ENCODE measurements around the gene BORA.
"Not testable (repeated sequence)": the region's sequence is repeated elsewhere in the genome, so short reads cannot be mapped to it uniquely, and the experiment has no call there.

BORA gene
- 8.9 to 20.7 (median 15.1) reads per million in 4 experiments for total RNA-seq

DNA sequence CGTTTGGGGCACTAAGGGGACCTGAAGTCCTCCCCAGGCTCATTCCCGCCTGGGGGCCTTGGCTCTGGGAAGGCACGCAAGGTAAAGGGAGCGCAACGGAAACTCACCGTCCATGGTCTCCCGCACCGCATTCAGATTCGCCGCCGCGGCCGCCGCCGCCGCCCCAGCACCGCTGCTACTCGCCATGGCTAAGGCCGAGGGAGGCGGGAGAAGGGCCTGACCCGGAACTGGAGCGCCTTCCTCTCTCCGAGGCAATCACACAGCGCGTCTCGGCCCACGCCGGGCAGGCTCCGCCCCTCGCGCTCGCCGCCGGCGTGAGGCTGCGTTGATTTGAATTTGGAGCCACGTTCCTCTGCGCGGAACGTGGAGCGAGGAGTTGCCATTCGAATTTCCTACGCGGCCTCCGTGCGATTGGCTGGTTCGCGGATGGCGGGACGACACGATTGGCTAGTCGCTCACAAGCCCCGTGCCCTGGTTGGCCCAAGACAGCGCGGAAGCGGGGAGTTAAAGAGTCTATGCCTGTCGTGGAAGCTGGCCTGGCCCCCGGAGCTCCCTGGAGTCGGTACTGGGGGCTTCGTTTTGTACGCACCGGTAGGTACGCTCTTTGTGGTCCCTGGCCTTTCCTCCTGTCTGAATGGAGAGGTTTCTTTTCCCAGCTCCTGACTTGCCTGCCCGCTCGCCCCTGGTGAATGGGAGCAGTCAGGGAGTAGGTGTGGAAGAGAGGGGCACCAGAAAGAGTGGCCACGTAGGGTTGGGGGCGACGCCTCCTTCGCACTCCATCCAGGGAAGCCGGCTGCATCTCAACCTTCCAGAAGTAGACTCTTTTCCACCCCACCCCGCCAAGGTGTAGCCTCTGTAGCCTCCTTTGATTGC lies at the start of gene BORA, which contains the start of gene MZT1:
Gene BORA, plus strand, starts transcription at position 507 of the 873 bp plus-strand sequence. CDS start 1,018 bp downstream, outside the sequence.
Gene MZT1, minus strand, starts transcription at position 213 of the 873 bp plus-strand sequence. Its CDS starts 27 bp downstream, at position 186.
- peak; percentile 92 for DNase-seq

DNA sequence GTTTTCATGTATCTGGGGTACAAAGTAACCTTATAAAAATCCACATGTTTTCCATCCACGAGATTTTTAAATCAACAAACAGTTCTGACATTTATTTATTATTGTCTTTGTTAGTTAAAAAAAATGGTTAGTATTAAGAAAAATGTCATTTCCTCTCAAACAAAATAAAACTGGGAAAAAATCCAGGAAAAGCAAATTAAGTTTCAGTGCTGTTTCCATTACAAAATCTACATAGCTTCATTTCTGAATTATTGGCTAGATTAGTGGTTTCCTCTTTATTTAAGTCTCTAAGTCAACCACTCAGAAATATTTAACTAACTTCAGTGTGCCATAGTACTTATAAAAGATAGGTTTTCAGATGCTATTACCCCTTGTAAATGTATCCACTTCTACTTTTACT lies 49.4 kb upstream of the BORA start:
- DNase-seq, result no peak

- DNase-seq, result no peak
These were observed 47.4 kb upstream of the BORA start for GRCh38 chr13:72680353-72680752.

- no peak for DNase-seq
These were observed 41.0 kb upstream of the BORA start for GRCh38 chr13:72686766-72687165.

GRCh38 chr13:72689181-72689696 lies 38.5 kb upstream of the BORA start:
- DNase-seq, result no peak

DNA sequence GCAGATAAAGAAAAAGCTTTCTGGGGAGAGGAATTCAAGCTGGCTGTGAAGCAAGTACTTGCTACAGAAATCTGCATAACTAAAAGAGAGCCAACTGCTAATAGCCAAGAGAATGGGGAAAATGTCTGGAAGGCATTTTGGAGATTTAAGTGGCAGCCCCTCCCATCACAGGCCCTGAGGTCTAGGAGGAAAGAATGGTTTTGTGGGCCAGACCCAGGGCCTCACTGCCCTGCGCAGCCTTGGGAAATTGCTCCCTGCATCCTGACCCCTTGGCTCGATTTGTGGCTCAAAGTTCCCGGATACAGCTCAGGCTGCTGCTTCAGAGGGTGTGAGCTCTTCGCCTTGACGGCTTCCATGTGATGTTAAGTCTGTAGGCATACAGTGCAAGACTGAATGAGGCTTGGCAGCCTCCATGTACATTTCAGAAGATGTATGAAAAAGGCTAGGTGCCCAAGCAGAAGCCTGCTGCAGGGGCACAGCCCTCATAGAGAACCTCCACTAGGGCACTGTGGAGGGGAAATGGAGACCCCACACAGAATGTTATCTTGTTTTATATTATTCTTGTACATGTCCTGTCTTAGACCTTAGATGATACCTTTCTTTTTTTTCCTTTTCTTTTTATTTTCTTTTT lies 34.7 kb upstream of the BORA start:
- no peak for DNase-seq

GRCh38 chr13:72693832-72694231 lies 33.9 kb upstream of the BORA start:
- DNase-seq, result no peak

DNA sequence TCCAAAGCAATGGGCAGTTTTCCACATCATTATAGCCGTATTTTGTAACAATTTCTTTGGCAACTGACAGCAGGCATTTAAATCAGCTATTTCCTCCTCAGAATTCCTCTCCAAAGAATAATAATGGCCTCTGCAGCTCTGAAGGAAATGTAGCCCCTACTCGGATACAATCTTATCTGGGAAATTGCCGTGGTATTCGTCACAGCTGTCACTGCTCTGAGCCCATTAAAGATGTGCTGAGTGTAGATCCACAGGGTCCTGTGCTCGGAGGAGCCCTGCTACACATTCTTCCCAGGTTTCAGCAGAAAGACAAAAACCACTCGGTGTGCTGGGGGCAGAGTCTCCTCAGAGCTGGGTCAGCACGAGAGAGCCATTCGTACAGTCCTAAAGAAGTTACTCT lies 33.4 kb upstream of the BORA start:
- DNase-seq, result no peak

DNA sequence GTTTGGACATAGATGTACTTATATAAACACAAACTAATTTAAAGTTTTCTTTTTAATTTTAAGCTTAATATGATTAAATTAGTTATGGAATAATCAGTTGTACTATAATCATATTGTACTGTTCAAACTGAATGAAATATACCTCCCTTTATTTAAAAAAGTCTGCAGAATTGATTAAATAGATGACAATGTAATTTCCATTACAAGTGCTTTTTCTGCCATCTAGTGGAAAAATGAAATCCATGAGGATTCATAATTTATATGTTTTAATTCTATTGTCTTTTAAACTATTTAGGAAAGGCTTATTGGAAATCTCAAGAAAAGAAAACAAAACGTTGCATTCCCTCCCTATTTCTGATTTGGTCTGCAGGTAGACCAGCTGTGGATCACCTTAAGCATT lies 31.1 kb upstream of the BORA start:
- DNase-seq, result no peak

DNA sequence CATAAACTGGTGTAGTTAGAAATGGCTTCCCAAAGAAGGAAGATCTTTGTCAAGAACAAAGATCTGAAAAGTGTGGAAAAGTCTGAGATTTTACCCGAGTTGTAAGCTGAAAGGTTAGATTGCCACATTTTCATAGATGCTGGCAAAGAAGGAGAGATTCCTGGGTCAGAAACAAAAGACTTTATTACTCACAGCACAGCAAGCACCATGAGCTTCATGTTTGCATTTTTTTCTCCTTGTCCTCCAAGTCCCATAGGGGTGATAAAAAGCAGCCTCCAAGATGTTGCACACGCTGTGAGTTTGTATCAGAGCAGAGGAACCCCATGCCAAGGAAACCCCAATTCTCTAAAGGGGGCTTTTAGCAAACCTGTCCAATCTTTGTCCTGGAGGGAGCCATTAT lies 29.6 kb upstream of the BORA start:
- no peak for DNase-seq

- no peak for DNase-seq
These were observed 27.2 kb upstream of the BORA start for GRCh38 chr13:72700509-72700908.

DNA sequence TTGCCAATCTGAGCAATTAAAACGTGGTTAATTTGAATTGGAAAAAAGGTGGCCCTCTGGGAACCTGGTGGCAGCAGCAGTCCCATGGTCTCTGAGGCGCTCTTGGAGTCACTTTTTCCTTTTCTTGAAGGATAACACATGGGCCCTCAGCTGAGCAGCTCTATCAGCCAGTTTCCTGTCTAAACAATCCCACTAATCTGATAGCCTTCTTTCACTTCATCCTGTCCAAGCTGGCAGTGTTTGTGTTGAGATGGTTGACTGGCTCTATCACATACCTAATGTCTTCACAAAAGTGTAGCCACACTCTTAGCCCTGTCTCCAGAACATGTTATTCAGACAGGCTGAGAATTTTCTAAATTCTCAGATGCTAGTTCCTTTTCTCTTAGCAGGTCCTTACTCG lies 10.9 kb upstream of the BORA start:
- no peak for DNase-seq

DNA sequence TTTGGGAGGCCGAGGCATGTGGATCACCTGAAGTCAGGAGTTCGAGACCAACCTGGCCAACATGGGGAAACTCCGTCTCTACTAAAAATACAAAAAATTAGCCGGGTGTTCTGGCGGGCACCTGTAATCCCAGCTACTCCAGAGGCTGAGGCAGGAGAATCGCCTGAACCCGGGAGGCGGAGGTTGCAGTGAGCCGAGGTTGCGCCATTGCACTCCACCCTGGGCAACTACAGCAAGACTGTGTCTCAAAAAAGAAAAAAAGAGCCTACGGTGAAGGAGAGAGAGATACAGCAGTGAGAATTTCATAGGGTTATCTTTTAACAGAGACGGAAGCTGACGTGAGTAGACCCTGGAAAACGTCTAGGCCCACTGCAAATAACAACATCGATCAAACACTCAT lies 1.5 kb upstream of the BORA start:
- DNase-seq, result not testable (repeated sequence)

- DNase-seq, result peak; percentile 40
These were observed 852 bp upstream of the BORA start for GRCh38 chr13:72726726-72727416.

DNA sequence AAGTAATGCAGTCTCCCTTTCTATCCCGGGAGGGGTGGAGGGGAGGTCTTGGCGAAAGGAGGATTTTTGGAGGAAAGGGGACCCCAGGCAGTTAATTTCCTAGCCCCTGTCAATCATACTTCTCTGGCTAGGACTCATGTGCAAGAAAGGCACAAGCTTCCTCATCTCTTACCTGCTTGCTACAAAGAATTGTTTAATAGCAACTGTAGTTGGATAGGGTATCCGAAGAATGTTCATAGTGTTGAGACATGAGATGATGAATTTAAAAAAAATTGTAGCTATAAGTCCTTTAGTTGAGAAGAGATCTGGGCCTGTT lies 525 bp downstream of the BORA start:
- no peak for DNase-seq

GRCh38 chr13:72737033-72737432 lies 9.3 kb downstream of the BORA start:
- DNase-seq, result no peak

- no peak for DNase-seq
These were observed 12.3 kb downstream of the BORA start for GRCh38 chr13:72740015-72740414.

GRCh38 chr13:72745260-72745659 lies 17.5 kb downstream of the BORA start:
- DNase-seq, result no peak

- DNase-seq, result no peak
These were observed 23.5 kb downstream of the BORA start for GRCh38 chr13:72751220-72751619.

- no peak for DNase-seq
These were observed 26.4 kb downstream of the BORA start for GRCh38 chr13:72754111-72754510.

- DNase-seq, result no peak
These were observed 30.2 kb downstream of the BORA start for GRCh38 chr13:72757792-72758535.

GRCh38 chr13:72760189-72760588 lies 32.5 kb downstream of the BORA start:
- no peak for DNase-seq

DNA sequence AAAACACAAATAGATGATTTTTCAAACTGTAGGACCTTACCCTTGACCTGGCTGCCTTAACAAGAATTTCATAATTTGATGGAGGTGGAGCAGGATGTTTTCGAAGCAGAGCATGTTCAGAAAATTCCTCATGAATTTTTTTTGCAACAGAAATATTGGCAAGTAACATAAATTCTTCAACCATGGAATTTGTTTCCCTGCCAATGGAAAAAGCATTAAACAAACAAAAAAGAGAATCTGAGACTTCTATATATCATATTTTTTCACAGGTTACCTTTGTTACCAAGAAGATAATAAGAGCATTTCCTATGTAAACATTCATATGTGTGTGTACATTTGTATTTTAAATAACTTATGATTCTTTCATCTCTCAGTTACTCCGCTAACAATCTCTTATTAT lies 35.7 kb downstream of the BORA start:
- no peak for DNase-seq

Measured in effector CD8-positive, alpha-beta T cell (primary cell).